ENCODE data around the gene MGAM2.
"Not testable (repeated sequence)": the region's sequence is repeated elsewhere in the genome, so short reads cannot be mapped to it uniquely, and the experiment has no call there.

Gene MGAM2

GRCh38 chr7:142101794-142102193, 9.7 kb upstream of the MGAM2 start:
- not testable (repeated sequence) for H3K27ac Mint-ChIP-seq; H3K4me1 Mint-ChIP-seq (ENCODE audit: low read depth in 2 of 2); DNase-seq; ATAC-seq (replicated peaks); H3K27me3 Mint-ChIP-seq; H3K9me3 Mint-ChIP-seq; H3K36me3 Mint-ChIP-seq (ENCODE audit: insufficient read depth); H3K4me3 Mint-ChIP-seq

- peaks cover 6 to 8% of the 10 kb centered on the region in 2 donors for H3K27me3 Mint-ChIP-seq
- H3K9me3 Mint-ChIP-seq: no peaks in the 10 kb centered on the region
- H3K4me3 Mint-ChIP-seq: no peak overlapping the region
- DNase-seq (no peak), ATAC-seq (replicated peaks) (no peak)
- H3K36me3 Mint-ChIP-seq (ENCODE audit: insufficient read depth): no peaks in the 10 kb centered on the region
- no peaks in the 10 kb centered on the region for H3K4me1 Mint-ChIP-seq (ENCODE audit: low read depth in 2 of 2)
- H3K27ac Mint-ChIP-seq: no peak overlapping the region
Measured at GRCh38 chr7:142104550-142105527, 6.7 kb upstream of the MGAM2 start.

GRCh38 chr7:142108728-142109505, 2.6 kb upstream of the MGAM2 start:
- ATAC-seq (replicated peaks) (no peak), DNase-seq (no peak)

GRCh38 chr7:142110098-142110497, 1.4 kb upstream of the MGAM2 start:
- DNase-seq (no peak), ATAC-seq (replicated peaks) (no peak)
- Mint-ChIP-seq H3K4me1 (ENCODE audit: low read depth in 2 of 2) (no peaks in the 10 kb centered on the region), H3K9me3 (no peaks in the 10 kb centered on the region), H3K27ac (no peak overlapping the region), H3K27me3 (peaks cover 8 to 11% of the 10 kb centered on the region in 2 donors), H3K4me3 (no peak overlapping the region), H3K36me3 (ENCODE audit: insufficient read depth) (no peaks in the 10 kb centered on the region)

More at GRCh38 chr7:142108728-142109505, 2.6 kb upstream of the MGAM2 start:
- Mint-ChIP-seq H3K9me3 (no peaks in the 10 kb centered on the region), H3K27me3 (peaks cover 8 to 11% of the 10 kb centered on the region in 2 donors), H3K4me3 (no peak overlapping the region), H3K4me1 (ENCODE audit: low read depth in 2 of 2) (no peaks in the 10 kb centered on the region), H3K36me3 (ENCODE audit: insufficient read depth) (no peaks in the 10 kb centered on the region), H3K27ac (no peak overlapping the region)

- H3K4me3 Mint-ChIP-seq: no peak overlapping the region
- H3K27ac Mint-ChIP-seq: no peak overlapping the region
- H3K36me3 Mint-ChIP-seq (ENCODE audit: insufficient read depth): no peaks in the 10 kb centered on the region
- peaks cover 8 to 11% of the 10 kb centered on the region in 2 donors for H3K27me3 Mint-ChIP-seq
- DNase-seq (no peak), ATAC-seq (replicated peaks) (no peak)
- H3K4me1 Mint-ChIP-seq (ENCODE audit: low read depth in 2 of 2): no peaks in the 10 kb centered on the region
- H3K9me3 Mint-ChIP-seq: no peaks in the 10 kb centered on the region
Measured at GRCh38 chr7:142110638-142111037, 880 bp upstream of the MGAM2 start.

GRCh38 chr7:142112086-142112485, 568 bp downstream of the MGAM2 start:
- Mint-ChIP-seq H3K4me1 (ENCODE audit: low read depth in 2 of 2) (no peaks in the 10 kb centered on the region), H3K9me3 (no peaks in the 10 kb centered on the region), H3K27me3 (peaks cover 6 to 8% of the 10 kb centered on the region in 2 donors), H3K36me3 (ENCODE audit: insufficient read depth) (no peaks in the 10 kb centered on the region), H3K4me3 (no peak overlapping the region), H3K27ac (no peak overlapping the region)
- no peak for DNase-seq
- no peak for ATAC-seq (replicated peaks)

GRCh38 chr7:142114207-142114606, 2.7 kb downstream of the MGAM2 start:
- Mint-ChIP-seq H3K27ac (no peak overlapping the region), H3K4me3 (no peak overlapping the region), H3K36me3 (ENCODE audit: insufficient read depth) (no peaks in the 10 kb centered on the region), H3K9me3 (no peaks in the 10 kb centered on the region), H3K4me1 (ENCODE audit: low read depth in 2 of 2) (no peaks in the 10 kb centered on the region), H3K27me3 (peaks cover 6 to 8% of the 10 kb centered on the region in 2 donors)
- no peak for ATAC-seq (replicated peaks)
- DNase-seq: no peak

- no peaks in the 10 kb centered on the region for H3K4me1 Mint-ChIP-seq (ENCODE audit: low read depth in 2 of 2)
- DNase-seq (no peak), ATAC-seq (replicated peaks) (no peak)
- H3K27ac Mint-ChIP-seq: no peak overlapping the region
- no peaks in the 10 kb centered on the region for H3K36me3 Mint-ChIP-seq (ENCODE audit: insufficient read depth)
- no peaks in the 10 kb centered on the region for H3K27me3 Mint-ChIP-seq
- H3K9me3 Mint-ChIP-seq: no peaks in the 10 kb centered on the region
- H3K4me3 Mint-ChIP-seq: no peak overlapping the region
Measured at GRCh38 chr7:142120524-142120923, 9.0 kb downstream of the MGAM2 start.

- Mint-ChIP-seq H3K27ac (no peak overlapping the region), H3K27me3 (peaks cover 7 to 9% of the 10 kb centered on the region in 2 donors), H3K36me3 (ENCODE audit: insufficient read depth) (no peaks in the 10 kb centered on the region), H3K4me1 (ENCODE audit: low read depth in 2 of 2) (no peaks in the 10 kb centered on the region), H3K9me3 (peaks cover 3 to 6% of the 10 kb centered on the region in 2 donors), H3K4me3 (no peak overlapping the region)
- DNase-seq (no peak), ATAC-seq (replicated peaks) (no peak)
Measured at GRCh38 chr7:142123184-142123583, 11.7 kb downstream of the MGAM2 start.

GRCh38 chr7:142125256-142125955, 13.9 kb downstream of the MGAM2 start:
- H3K27ac Mint-ChIP-seq: no peak overlapping the region

GRCh38 chr7:142130267-142130666, 18.7 kb downstream of the MGAM2 start:
- Mint-ChIP-seq H3K4me3 (no peak overlapping the region), H3K9me3 (peaks cover 3 to 11% of the 10 kb centered on the region in 2 donors)

More at GRCh38 chr7:142125256-142125955, 13.9 kb downstream of the MGAM2 start:
- no peaks in the 10 kb centered on the region for H3K4me1 Mint-ChIP-seq (ENCODE audit: low read depth in 2 of 2)
- no peak overlapping the region for H3K4me3 Mint-ChIP-seq
- H3K27me3 Mint-ChIP-seq: peaks cover 7 to 16% of the 10 kb centered on the region in 2 donors
- ATAC-seq (replicated peaks) (no peak), DNase-seq (no peak)
- no peaks in the 10 kb centered on the region for H3K36me3 Mint-ChIP-seq (ENCODE audit: insufficient read depth)
- peaks cover 3 to 11% of the 10 kb centered on the region in 2 donors for H3K9me3 Mint-ChIP-seq

GRCh38 chr7:142131439-142132185, 20.1 kb downstream of the MGAM2 start:
- Mint-ChIP-seq H3K9me3 (peaks cover 3 to 11% of the 10 kb centered on the region in 2 donors), H3K36me3 (ENCODE audit: insufficient read depth) (no peaks in the 10 kb centered on the region), H3K27me3 (peaks cover 7 to 16% of the 10 kb centered on the region in 2 donors), H3K4me1 (ENCODE audit: low read depth in 2 of 2) (no peaks in the 10 kb centered on the region), H3K27ac (no peak overlapping the region), H3K4me3 (no peak overlapping the region)
- DNase-seq (no peak), ATAC-seq (replicated peaks) (no peak)

More at GRCh38 chr7:142130267-142130666, 18.7 kb downstream of the MGAM2 start:
- H3K36me3 Mint-ChIP-seq (ENCODE audit: insufficient read depth): no peaks in the 10 kb centered on the region
- no peaks in the 10 kb centered on the region for H3K4me1 Mint-ChIP-seq (ENCODE audit: low read depth in 2 of 2)
- DNase-seq: no peak
- H3K27ac Mint-ChIP-seq: no peak overlapping the region
- ATAC-seq (replicated peaks): no peak
- H3K27me3 Mint-ChIP-seq: peaks cover 7 to 16% of the 10 kb centered on the region in 2 donors

Data from effector memory CD8-positive, alpha-beta T cell (primary cell).